Astrocyte of the spinal cord (primary cell): Measurements from ENCODE around the gene SLC38A4.

Experiments used
- DNase-seq: peaks from one replicate; pipeline ENCODE4 v3.0.0; 2011; ENCODE audit warnings: low read depth, low spot score
- H3K4me3 ChIP-seq: 2 replicates; pipeline ENCODE4 v1.5.1; 2011; ENCODE audit warnings: low read depth, mild to moderate bottlenecking, low read length, moderate library complexity
- in situ Hi-C: cut with HindIII; loops from 2 replicates; pipeline ENCODE4 v1.10.0; 2017; ENCODE audit warnings: low sequenced_read_pairs
- TF ChIP-seq, protein P1 (sequence below): IDR thresholded peaks from 2 replicates; pipeline ENCODE4 v1.5.1; 2012; ENCODE audit warnings: low read depth, mild to moderate bottlenecking, low read length, inconsistent platforms

Gene SLC38A4

DNA sequence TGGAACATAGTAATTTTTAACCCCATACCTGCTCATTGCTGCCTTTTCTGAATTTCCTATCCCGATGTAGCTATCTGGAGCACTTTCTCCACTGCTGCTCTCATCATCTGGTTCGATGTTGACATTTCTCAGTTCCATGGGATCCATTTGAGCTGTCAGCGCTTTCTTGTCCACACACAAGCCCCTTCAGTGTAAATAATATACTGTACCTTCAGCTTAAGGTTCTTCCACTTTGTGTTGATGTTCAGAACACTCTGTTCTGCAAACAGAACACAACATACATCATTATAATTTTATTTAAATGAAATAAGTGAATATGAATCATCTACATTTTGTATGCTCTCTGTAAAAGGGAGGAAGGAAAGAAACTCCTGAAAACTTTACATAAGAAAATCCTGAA lies 32.9 kb downstream of the SLC38A4 start:
- no peak overlapping the region for H3K4me3 ChIP-seq
- in situ Hi-C loops: no loop called here
- DNase-seq: no peak
- TF ChIP-seq, protein P1, sequence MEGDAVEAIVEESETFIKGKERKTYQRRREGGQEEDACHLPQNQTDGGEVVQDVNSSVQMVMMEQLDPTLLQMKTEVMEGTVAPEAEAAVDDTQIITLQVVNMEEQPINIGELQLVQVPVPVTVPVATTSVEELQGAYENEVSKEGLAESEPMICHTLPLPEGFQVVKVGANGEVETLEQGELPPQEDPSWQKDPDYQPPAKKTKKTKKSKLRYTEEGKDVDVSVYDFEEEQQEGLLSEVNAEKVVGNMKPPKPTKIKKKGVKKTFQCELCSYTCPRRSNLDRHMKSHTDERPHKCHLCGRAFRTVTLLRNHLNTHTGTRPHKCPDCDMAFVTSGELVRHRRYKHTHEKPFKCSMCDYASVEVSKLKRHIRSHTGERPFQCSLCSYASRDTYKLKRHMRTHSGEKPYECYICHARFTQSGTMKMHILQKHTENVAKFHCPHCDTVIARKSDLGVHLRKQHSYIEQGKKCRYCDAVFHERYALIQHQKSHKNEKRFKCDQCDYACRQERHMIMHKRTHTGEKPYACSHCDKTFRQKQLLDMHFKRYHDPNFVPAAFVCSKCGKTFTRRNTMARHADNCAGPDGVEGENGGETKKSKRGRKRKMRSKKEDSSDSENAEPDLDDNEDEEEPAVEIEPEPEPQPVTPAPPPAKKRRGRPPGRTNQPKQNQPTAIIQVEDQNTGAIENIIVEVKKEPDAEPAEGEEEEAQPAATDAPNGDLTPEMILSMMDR: no peak

GRCh38 chr12:46790066-46790465 lies 35.7 kb downstream of the SLC38A4 start:
- in situ Hi-C loops: no loop called here
- no peak for DNase-seq
- H3K4me3 ChIP-seq: no peak overlapping the region
- TF ChIP-seq, protein P1: no peak

- no peak overlapping the region for H3K4me3 ChIP-seq
- DNase-seq: peak; percentile 40
- in situ Hi-C loops: no loop called here
- TF ChIP-seq, protein P1: no peak
Observed at GRCh38 chr12:46788072-46788887, 37.5 kb downstream of the SLC38A4 start.

GRCh38 chr12:46787496-46788055 lies 38.2 kb downstream of the SLC38A4 start:
- in situ Hi-C loops: no loop called here
- DNase-seq: no peak
- TF ChIP-seq, protein P1: no peak
- no peak overlapping the region for H3K4me3 ChIP-seq

DNA sequence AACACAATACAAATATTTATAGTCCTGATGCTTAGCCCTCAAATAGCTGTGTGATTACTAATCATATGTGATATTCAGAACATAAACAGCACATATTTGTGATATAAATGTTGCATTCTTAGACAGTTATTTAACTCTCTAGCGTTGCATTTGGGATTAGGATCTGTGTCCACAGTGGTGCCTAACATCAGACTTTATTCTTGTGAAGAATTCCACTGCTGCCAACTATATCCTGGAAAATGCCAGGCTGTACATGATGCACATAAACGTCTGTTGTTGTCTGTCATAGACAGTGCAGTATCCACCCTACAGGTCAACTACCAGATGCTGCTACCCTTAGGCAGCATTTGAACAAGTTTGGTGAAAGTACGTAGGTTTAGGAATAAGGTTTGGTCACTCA lies 39.0 kb downstream of the SLC38A4 start:
- in situ Hi-C loops: no loop called here
- peak; percentile 47 for DNase-seq
- no peak overlapping the region for H3K4me3 ChIP-seq
- TF ChIP-seq, protein P1: no peak

DNA sequence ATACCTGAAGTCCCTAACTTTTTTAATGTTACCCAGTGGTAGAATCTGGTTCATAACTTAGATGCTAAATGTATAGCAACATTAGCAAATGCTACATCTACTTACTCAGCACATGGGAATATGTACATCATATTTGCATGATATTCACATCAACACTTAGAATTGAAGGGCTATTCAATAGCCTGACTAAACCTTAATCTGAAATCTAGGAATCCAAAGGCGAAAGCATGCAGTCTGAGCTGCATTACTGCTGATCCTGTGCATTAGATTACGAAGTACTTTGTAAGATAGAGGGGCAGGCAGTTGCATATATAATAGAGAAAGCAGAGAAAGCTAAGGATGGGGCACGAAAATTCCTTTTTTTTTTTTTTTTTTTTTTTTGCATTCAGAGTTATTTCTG lies 40.4 kb downstream of the SLC38A4 start:
- DNase-seq: no peak
- in situ Hi-C loops: no loop called here
- TF ChIP-seq, protein P1: no peak

More for the DNA sequence above, 40.4 kb downstream of the SLC38A4 start:
- no peak overlapping the region for H3K4me3 ChIP-seq
